Mesendoderm (in vitro differentiated cells): ENCODE measurements around the gene UCN2.

Experiments used
- DNase-seq: peaks from one replicate; pipeline ENCODE4 v3.0.0; 2013
- H2AK5ac ChIP-seq: 2 replicates; pipeline ENCODE4 v1.6.1; 2013; ENCODE audit warnings: low read length, inconsistent platforms
- H2BK120ac ChIP-seq: 2 replicates; pipeline ENCODE4 v1.6.1; 2013; ENCODE audit warnings: low read depth, mild to moderate bottlenecking, low read length, moderate library complexity, mixed read lengths
- H2BK15ac ChIP-seq: replicated peaks from 2 replicates; pipeline ENCODE4 v1.6.1; 2013; ENCODE audit warnings: low read depth, mild to moderate bottlenecking, moderate library complexity
- H2BK5ac ChIP-seq: 2 replicates; pipeline ENCODE4 v1.6.1; 2013; ENCODE audit warnings: low read length, inconsistent platforms
- H3K18ac ChIP-seq: 2 replicates; pipeline ENCODE4 v1.6.1; 2013; ENCODE audit warnings: mild to moderate bottlenecking, low read length, mixed read lengths
- H3K23ac ChIP-seq: one replicate; pipeline ENCODE4 v1.6.1; 2013; ENCODE audit warnings: low read length
- H3K27ac ChIP-seq: 2 replicates; pipeline ENCODE4 v1.5.1; 2013; ENCODE audit warnings: low read depth, mild to moderate bottlenecking, inconsistent platforms, low read length, moderate library complexity
- H3K27me3 ChIP-seq: 2 replicates; pipeline ENCODE4 v1.6.1; 2013; ENCODE audit warnings: low read length, control low read depth, mild to moderate bottlenecking, inconsistent platforms; ENCODE audit not compliant: insufficient read depth, poor library complexity
- H3K36me3 ChIP-seq: 2 replicates; pipeline ENCODE4 v1.6.1; 2013; ENCODE audit warnings: low read length, inconsistent platforms; ENCODE audit not compliant: control insufficient read depth, insufficient read depth
- H3K4ac ChIP-seq: one replicate; pipeline ENCODE4 v1.6.1; 2013; ENCODE audit warnings: low read depth, mild to moderate bottlenecking, low read length, moderate library complexity
- H3K4me1 ChIP-seq: 2 replicates; pipeline ENCODE4 v1.6.1; 2013; ENCODE audit warnings: low read depth, low read length, inconsistent platforms; ENCODE audit not compliant: control insufficient read depth
- H3K4me2 ChIP-seq: 2 replicates; pipeline ENCODE4 v1.6.1; 2013; ENCODE audit warnings: low read length
- H3K4me3 ChIP-seq: 2 replicates; pipeline ENCODE4 v1.5.1; 2013; ENCODE audit warnings: mild to moderate bottlenecking, low read length
- H3K56ac ChIP-seq: one replicate; pipeline ENCODE4 v1.6.1; 2013; ENCODE audit warnings: low read length
- H3K79me1 ChIP-seq: 2 replicates; pipeline ENCODE4 v1.6.1; 2013; ENCODE audit warnings: low read length, inconsistent platforms
- H3K79me2 ChIP-seq: 2 replicates; pipeline ENCODE4 v1.6.1; 2013; ENCODE audit warnings: mild to moderate bottlenecking, low read length; ENCODE audit not compliant: control insufficient read depth, insufficient read depth
- H3K9ac ChIP-seq: 2 replicates; pipeline ENCODE4 v1.6.1; 2013; ENCODE audit warnings: low read length, inconsistent platforms
- H4K5ac ChIP-seq: one replicate; pipeline ENCODE4 v1.6.1; 2013; ENCODE audit warnings: low read length
- H4K8ac ChIP-seq: one replicate; pipeline ENCODE4 v1.6.1; 2013; ENCODE audit warnings: low read depth, mild to moderate bottlenecking, control low read depth, low read length, moderate library complexity
- WGBS: extraction: QIAGEN DNeasy Blood & Tissue Kit; methylation state at CpG from one replicate; pipeline ENCODE4 v1.1.7; 2013; ENCODE audit warnings: low lambda C conversion rate, missing lambda C conversion rate; ENCODE audit not compliant: insufficient coverage; ENCODE audit errors: extremely low coverage; 5-methylcytosine and 5-hydroxymethylcytosine counted together

The UCN2 gene

DNA sequence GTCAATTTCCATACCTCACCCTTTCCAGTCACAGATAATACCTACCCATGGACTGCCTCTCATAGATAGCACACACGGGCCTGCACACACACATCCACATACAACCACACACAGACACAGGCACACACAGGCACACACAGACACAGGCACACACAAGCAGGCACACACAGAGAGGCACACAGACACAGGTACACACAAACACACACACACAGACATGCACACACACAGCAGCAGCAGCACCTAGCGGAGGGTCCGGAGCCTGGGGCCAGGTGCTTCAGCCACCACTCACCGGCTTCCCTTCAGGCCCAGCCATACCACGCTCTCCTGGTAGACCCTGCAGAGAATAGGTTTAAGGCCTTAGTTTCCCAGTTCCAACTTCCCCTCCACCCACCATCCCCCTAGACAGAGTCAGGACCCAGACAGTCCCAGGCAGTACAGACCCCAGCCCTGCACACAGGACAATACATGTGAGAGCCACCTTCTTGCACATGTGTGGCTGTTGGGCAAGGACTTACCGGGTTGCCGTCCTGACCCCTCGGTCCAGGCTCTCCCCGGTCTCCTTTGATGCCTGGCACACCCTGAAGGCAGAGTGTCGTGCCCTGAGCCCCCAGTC, 10.5 kb upstream of the UCN2 start:
- no peak overlapping the region for H3K4ac ChIP-seq
- H2BK15ac ChIP-seq: no peak overlapping the region
- no peak overlapping the region for H3K56ac ChIP-seq
- H3K23ac ChIP-seq: no peak overlapping the region
- no peak overlapping the region for H2BK5ac ChIP-seq
- no peak overlapping the region for H3K9ac ChIP-seq
- H2AK5ac ChIP-seq: no peak overlapping the region
- H3K27ac ChIP-seq: no peak overlapping the region
- H3K4me2 ChIP-seq: no peak overlapping the region
- H3K4me1 ChIP-seq: no peaks in the 10 kb centered on the region
- peaks cover 5% of the 10 kb centered on the region for H3K36me3 ChIP-seq
- no peak overlapping the region for H4K5ac ChIP-seq
- H3K4me3 ChIP-seq: no peak overlapping the region
- H4K8ac ChIP-seq: no peak overlapping the region
- no peaks in the 10 kb centered on the region for H3K79me1 ChIP-seq
- H3K27me3 ChIP-seq: no peaks in the 10 kb centered on the region
- no CpG with 5 or more reads among the region's 10 CpGs for WGBS
- H3K79me2 ChIP-seq: no peaks in the 10 kb centered on the region
- H3K18ac ChIP-seq: no peak overlapping the region
- H2BK120ac ChIP-seq: no peak overlapping the region
- no peak for DNase-seq

DNA sequence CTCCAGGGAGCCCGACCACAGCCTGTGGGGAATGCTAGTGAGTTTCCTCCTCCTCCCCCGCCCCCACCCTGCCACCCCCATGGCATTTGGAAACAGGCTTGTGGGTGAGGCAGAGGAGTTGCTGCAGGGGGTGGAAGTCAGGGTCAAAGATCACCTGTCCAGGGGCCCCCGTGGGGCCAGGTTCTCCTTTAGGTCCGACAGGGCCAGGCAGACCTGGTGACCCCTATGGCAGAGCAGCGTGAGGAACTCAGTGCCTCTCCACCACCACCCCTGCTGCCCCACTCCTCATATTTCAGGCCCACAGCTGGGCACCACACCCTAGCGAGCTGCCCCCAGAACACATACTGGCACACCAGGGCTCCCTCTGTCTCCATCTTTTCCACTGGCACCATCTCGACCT, 8.9 kb upstream of the UCN2 start:
- no peaks in the 10 kb centered on the region for H3K79me2 ChIP-seq
- no peak overlapping the region for H2BK15ac ChIP-seq
- whole genome bisulfite sequencing: no CpG with 5 or more reads among the region's 7 CpGs
- no peak overlapping the region for H3K27ac ChIP-seq
- no peaks in the 10 kb centered on the region for H3K27me3 ChIP-seq
- no peak overlapping the region for H4K5ac ChIP-seq
- H2AK5ac ChIP-seq: no peak overlapping the region
- no peak overlapping the region for H2BK5ac ChIP-seq
- no peak overlapping the region for H3K4me2 ChIP-seq
- H3K23ac ChIP-seq: no peak overlapping the region
- H3K4me3 ChIP-seq: no peak overlapping the region
- no peaks in the 10 kb centered on the region for H3K79me1 ChIP-seq
- no peak overlapping the region for H3K18ac ChIP-seq
- no peak overlapping the region for H3K9ac ChIP-seq
- H3K4ac ChIP-seq: no peak overlapping the region
- no peak overlapping the region for H3K56ac ChIP-seq
- H4K8ac ChIP-seq: no peak overlapping the region
- H3K36me3 ChIP-seq: peaks cover 5% of the 10 kb centered on the region
- DNase-seq: no peak
- no peaks in the 10 kb centered on the region for H3K4me1 ChIP-seq
- H2BK120ac ChIP-seq: no peak overlapping the region

DNA sequence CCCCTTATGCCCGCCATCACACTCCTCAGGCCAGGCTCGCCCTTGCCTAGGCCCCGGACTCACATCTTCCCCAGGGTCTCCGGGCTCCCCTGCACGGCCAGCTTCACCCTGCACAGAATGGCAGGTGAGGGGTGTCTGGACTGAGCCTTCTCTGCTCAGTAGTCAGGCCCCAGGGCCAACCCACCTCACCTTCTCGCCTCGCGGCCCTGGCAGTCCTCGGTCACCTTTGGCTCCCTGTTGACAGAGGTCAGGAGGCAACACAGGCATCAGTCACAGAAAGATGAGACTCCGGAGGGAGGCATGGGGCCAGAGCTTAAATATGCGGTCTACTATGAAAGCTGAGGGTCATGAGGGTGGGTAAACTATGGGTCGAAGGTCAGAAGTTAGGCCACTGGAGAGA, 8.4 kb upstream of the UCN2 start:
- H3K23ac ChIP-seq: no peak overlapping the region
- no CpG with 5 or more reads among the region's 12 CpGs for WGBS
- H2BK120ac ChIP-seq: no peak overlapping the region
- no peak overlapping the region for H3K9ac ChIP-seq
- H4K8ac ChIP-seq: no peak overlapping the region
- H3K27ac ChIP-seq: no peak overlapping the region
- no peak overlapping the region for H3K18ac ChIP-seq
- H3K56ac ChIP-seq: no peak overlapping the region
- no peaks in the 10 kb centered on the region for H3K27me3 ChIP-seq
- no peak overlapping the region for H2BK5ac ChIP-seq
- H3K79me1 ChIP-seq: no peaks in the 10 kb centered on the region
- H2AK5ac ChIP-seq: no peak overlapping the region
- no peaks in the 10 kb centered on the region for H3K79me2 ChIP-seq
- DNase-seq: no peak
- no peaks in the 10 kb centered on the region for H3K36me3 ChIP-seq
- H3K4me2 ChIP-seq: no peak overlapping the region
- H3K4ac ChIP-seq: no peak overlapping the region
- no peak overlapping the region for H3K4me3 ChIP-seq
- no peaks in the 10 kb centered on the region for H3K4me1 ChIP-seq
- H4K5ac ChIP-seq: no peak overlapping the region
- H2BK15ac ChIP-seq: no peak overlapping the region

DNA sequence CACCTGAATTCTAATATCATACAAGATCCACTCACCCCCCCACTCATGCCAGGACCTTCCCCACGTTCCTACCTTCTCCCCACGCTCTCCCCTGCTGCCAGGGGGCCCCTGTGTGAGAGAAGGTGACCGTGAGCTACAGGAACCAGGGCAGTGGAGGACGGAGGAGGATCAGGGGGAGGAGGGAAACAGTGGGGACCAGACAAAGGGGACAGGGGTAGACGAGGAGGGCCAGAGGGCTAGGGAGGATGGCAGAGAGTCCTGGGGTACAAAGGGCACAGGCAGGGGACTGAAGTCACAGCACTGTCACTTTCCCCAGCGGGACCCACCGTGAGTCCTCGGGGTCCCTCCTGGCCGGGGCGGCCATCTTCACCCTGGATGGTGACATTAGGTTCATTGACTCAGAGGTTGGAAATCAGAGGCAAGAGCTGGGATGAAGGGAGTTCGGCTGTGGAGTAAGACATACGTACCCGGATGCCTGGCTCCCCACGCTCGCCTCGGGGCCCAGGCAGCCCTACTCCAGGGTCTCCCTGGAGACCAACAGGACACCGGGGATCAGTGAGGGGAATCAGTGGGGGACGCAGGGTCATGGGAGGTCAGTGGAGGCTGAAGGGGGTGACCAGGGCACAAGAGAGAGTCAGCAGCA, 6.3 kb upstream of the UCN2 start:
- Histone ChIP-seq H3K4me1 (no peaks in the 10 kb centered on the region), H3K79me1 (no peaks in the 10 kb centered on the region), H3K36me3 (no peaks in the 10 kb centered on the region), H3K4me3 (no peak overlapping the region), H4K5ac (no peak overlapping the region), H3K27ac (no peak overlapping the region), H4K8ac (no peak overlapping the region), H3K4ac (no peak overlapping the region), H3K27me3 (no peaks in the 10 kb centered on the region), H2BK15ac (no peak overlapping the region), H3K4me2 (no peak overlapping the region), H3K9ac (no peak overlapping the region), H3K23ac (no peak overlapping the region), H3K79me2 (no peaks in the 10 kb centered on the region), H2AK5ac (no peak overlapping the region), H2BK5ac (no peak overlapping the region), H3K18ac (no peak overlapping the region), H2BK120ac (no peak overlapping the region), H3K56ac (no peak overlapping the region)
- no CpG with 5 or more reads among the region's 18 CpGs for WGBS
- no peak for DNase-seq

DNA sequence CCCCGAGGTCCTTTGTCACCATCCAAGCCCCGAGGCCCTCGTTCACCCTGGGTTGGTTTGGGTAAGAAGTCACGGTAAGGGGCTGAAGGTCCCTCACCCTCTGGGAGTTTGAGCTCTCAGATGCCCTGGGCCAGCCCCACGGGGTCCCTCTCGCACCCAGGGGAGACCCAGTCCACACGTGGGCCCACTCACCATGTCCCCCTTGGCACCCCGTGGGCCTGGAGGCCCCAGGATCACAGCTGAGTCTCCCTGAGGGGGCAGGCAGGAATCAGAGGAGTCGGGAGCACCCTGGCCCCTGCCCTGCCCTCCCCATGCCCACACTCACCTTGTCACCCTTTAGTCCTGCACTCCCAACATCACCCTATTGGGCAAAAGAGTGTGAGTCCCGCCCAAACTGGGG, 5.8 kb upstream of the UCN2 start:
- DNase-seq: no peak
- no peaks in the 10 kb centered on the region for H3K4me1 ChIP-seq
- no peak overlapping the region for H3K18ac ChIP-seq
- WGBS: no CpG with 5 or more reads among the region's 10 CpGs
- H2BK5ac ChIP-seq: no peak overlapping the region
- no peaks in the 10 kb centered on the region for H3K79me1 ChIP-seq
- no peaks in the 10 kb centered on the region for H3K27me3 ChIP-seq
- H3K4ac ChIP-seq: no peak overlapping the region
- no peak overlapping the region for H3K9ac ChIP-seq
- H3K4me2 ChIP-seq: no peak overlapping the region
- no peak overlapping the region for H4K8ac ChIP-seq
- no peaks in the 10 kb centered on the region for H3K79me2 ChIP-seq
- no peak overlapping the region for H3K56ac ChIP-seq
- no peak overlapping the region for H3K23ac ChIP-seq
- no peaks in the 10 kb centered on the region for H3K36me3 ChIP-seq
- no peak overlapping the region for H3K27ac ChIP-seq
- H4K5ac ChIP-seq: no peak overlapping the region
- no peak overlapping the region for H3K4me3 ChIP-seq
- no peak overlapping the region for H2AK5ac ChIP-seq
- H2BK15ac ChIP-seq: no peak overlapping the region
- no peak overlapping the region for H2BK120ac ChIP-seq

DNA sequence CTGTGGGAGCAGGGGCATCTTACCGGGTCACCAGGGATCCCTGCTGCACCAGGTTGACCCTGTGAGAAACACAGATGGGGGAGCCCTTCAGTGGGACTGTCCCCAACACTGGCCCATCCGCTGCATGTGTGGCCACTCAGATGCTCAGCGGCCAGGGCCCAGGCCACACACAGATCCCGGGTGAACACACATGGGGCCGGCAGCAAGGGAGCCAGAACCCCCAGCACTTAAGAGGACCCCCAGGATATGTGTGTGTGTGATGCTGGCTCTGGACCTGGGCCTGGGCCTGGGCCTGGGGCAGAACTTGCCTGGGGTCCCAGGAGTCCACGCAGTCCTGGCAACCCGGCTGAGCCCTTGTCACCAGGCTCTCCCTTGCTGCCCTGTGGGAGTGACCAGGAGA, 4.9 kb upstream of the UCN2 start:
- Histone ChIP-seq H3K27ac (no peak overlapping the region), H3K4me2 (no peak overlapping the region), H3K18ac (no peak overlapping the region), H2BK15ac (no peak overlapping the region), H2BK5ac (no peak overlapping the region), H3K4me3 (no peak overlapping the region), H3K56ac (no peak overlapping the region), H3K79me2 (no peaks in the 10 kb centered on the region), H3K79me1 (no peaks in the 10 kb centered on the region), H2BK120ac (no peak overlapping the region), H3K4me1 (no peaks in the 10 kb centered on the region), H3K4ac (no peak overlapping the region), H3K27me3 (no peaks in the 10 kb centered on the region), H3K9ac (no peak overlapping the region), H4K8ac (no peak overlapping the region), H2AK5ac (no peak overlapping the region), H3K36me3 (no peaks in the 10 kb centered on the region), H4K5ac (no peak overlapping the region), H3K23ac (no peak overlapping the region)
- DNase-seq: no peak
- WGBS: no CpG with 5 or more reads among the region's 7 CpGs
